Keratinocyte (primary cell): Measurements from ENCODE around the gene BCL2. TPM values are rescaled to one million over a fixed set of nuclear protein-coding genes. Genes with fewer than 3 reads are reported as not detected.
A peak's percentile ranks its signal among the peaks of the same experiment; 100 is the strongest.

Experiments used
- DNase-seq: peaks from one replicate; pipeline ENCODE4 v3.0.0-alpha.2; 2011; ENCODE audit warnings: low read depth, missing footprints, low spot score
- FAIRE-seq: peaks from 2 replicates; lab custom pipeline; 2011; peaks lifted over from hg19 to GRCh38; lab: Jason Lieb, UNC
- H2AFZ ChIP-seq: 2 replicates; pipeline ENCODE4 v1.6.0; 2012; ENCODE audit warnings: low read length, control low read depth, inconsistent platforms; ENCODE audit not compliant: control insufficient read depth
- H3K27ac ChIP-seq: 2 replicates; pipeline ENCODE4 v1.5.1; 2011; ENCODE audit warnings: low read length; ENCODE audit not compliant: control insufficient read depth, insufficient read depth
- H3K27me3 ChIP-seq: 3 replicates; pipeline ENCODE4 v1.6.0; 2011; ENCODE audit warnings: low read length; ENCODE audit not compliant: control insufficient read depth, insufficient read depth; ENCODE audit errors: extremely low read depth
- H3K36me3 ChIP-seq, 2 experiments: 2 replicates in 1 of 2; 3 replicates in 1 of 2; pipeline ENCODE4 v1.5.1; 2011; ENCODE audit warnings: low read length in 2 of 2, mild to moderate bottlenecking in 1 of 2; ENCODE audit not compliant: control insufficient read depth in 2 of 2, insufficient read depth in 2 of 2; ENCODE audit errors: extremely low read depth in 1 of 2
- H3K4me1 ChIP-seq: 3 replicates; pipeline ENCODE4 v1.5.1; 2011; ENCODE audit warnings: low read length; ENCODE audit not compliant: control insufficient read depth, insufficient read depth; ENCODE audit errors: extremely low read depth
- H3K4me2 ChIP-seq: 3 replicates; pipeline ENCODE4 v1.6.0; 2011; ENCODE audit warnings: low read depth, low read length; ENCODE audit not compliant: control insufficient read depth, insufficient read depth; ENCODE audit errors: extremely low read depth
- H3K4me3 ChIP-seq, 3 experiments: fragments of 200-600 bp in 1 of 3; sonication (generic) in 1 of 3; 2 replicates in 2 of 3; 3 replicates in 1 of 3; pipeline ENCODE4 v1.5.1; 2011 to 2016; ENCODE audit warnings: low read length in 3 of 3, mild to moderate bottlenecking in 3 of 3, control low read depth in 2 of 3, inconsistent platforms in 1 of 3, low read depth in 1 of 3, mixed read lengths in 1 of 3, mixed run types in 1 of 3, moderate library complexity in 1 of 3; ENCODE audit not compliant: control insufficient read depth in 2 of 3, insufficient read depth in 2 of 3; ENCODE audit errors: extremely low read depth in 1 of 3
- H3K79me2 ChIP-seq: 2 replicates; pipeline ENCODE4 v1.6.0; 2012; ENCODE audit warnings: low read length; ENCODE audit not compliant: control insufficient read depth, insufficient read depth
- H3K9ac ChIP-seq: 3 replicates; pipeline ENCODE4 v1.6.0; 2011; ENCODE audit warnings: low read length; ENCODE audit not compliant: control insufficient read depth, insufficient read depth; ENCODE audit errors: extremely low read depth
- H3K9me1 ChIP-seq: 3 replicates; pipeline ENCODE4 v1.6.0; 2011; ENCODE audit warnings: low read length; ENCODE audit not compliant: control insufficient read depth, insufficient read depth; ENCODE audit errors: extremely low read depth
- H3K9me3 ChIP-seq: 2 replicates; pipeline ENCODE4 v1.5.1; 2012; ENCODE audit warnings: low read depth, low read length; ENCODE audit not compliant: control insufficient read depth
- H4K20me1 ChIP-seq: 3 replicates; pipeline ENCODE4 v1.6.0; 2011; ENCODE audit warnings: low read length; ENCODE audit not compliant: control insufficient read depth, insufficient read depth; ENCODE audit errors: extremely low read depth
- EZH2 ChIP-seq: IDR thresholded peaks from one replicate; pipeline ENCODE4 v1.6.1; 2012; ENCODE audit warnings: inconsistent platforms, mild to moderate bottlenecking, low read length, moderate library complexity
- dilution Hi-C: fragments of 300-500 bp; cut with MboI; formaldehyde crosslinking; loops from one replicate; pipeline ENCODE4 v1.7.0; 2020; ENCODE audit warnings: low sequenced_read_pairs; ENCODE audit not compliant: extremely low pct_ligation_motif_present
- polyA plus RNA-seq, 5 experiments: library from polyadenylated mRNA; depleted of rRNA in 3 of 5; stranded (reverse) in 3 of 5; stranded (forward) in 1 of 5; unstranded in 1 of 5; fragments of >200 nt; gene quantifications; 1 replicate in 1 of 5; 2 replicates in 3 of 5; 3 replicates in 1 of 5; pipeline versions ENCODE4 v1.2.1 to v1.2.3, GENCODE V29; 2011 to 2012; ENCODE audit warnings: missing spikeins in 2 of 5, low read depth in 1 of 5, low replicate concordance in 1 of 5
- TF ChIP-seq, protein P1 (sequence below), 3 experiments: IDR thresholded peaks in 1 of 3; conservative IDR thresholded peaks in 1 of 3; optimal IDR thresholded peaks in 1 of 3; 2 replicates in 2 of 3; 3 replicates in 1 of 3; pipeline versions ENCODE3 to v1.5.1; 2011; ENCODE audit warnings: low read length in 3 of 3, mild to moderate bottlenecking in 3 of 3, moderate library complexity in 2 of 3, control low read depth in 1 of 3, inconsistent platforms in 1 of 3; ENCODE audit not compliant: insufficient read depth in 2 of 3; ENCODE audit errors: extremely low read depth in 1 of 3

Gene BCL2
- polyA plus RNA-seq, 1 donor (not counting 4 experiments of a cell fraction or from before 2014, with no cell fraction given) = 0.30 TPM

DNA sequence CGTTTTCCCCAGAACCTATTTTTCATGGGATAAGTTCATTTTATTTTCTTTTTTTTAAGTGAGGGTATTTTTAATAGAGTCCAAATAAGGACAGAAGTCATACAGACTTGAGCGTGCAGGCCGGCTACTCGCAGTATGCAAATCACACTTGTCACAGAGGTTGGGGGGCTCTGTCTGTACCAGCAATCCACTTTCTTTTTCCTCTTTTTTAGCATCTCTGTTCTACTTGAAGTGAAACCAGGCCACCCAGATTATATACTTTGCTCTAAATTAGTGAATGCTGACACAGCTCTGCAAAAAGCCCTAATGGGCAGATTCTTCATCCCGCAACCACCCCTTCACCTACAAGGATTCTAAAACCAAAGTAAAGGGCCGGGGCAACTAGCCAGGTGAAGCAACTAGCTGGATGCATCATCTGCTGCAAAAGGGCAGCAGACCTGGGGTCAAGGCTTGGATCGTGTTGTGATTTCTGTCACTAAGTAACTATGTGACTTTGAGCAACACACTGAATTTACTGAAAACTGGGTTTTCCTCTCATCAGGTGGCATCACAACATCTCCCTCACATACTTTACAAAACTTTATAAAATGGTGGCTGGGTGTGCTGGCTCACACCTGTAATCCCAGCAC lies 29.1 kb upstream of the BCL2 start:
- H3K27me3 ChIP-seq = no peaks in the 10 kb centered on the region
- H3K79me2 ChIP-seq = peaks cover 21% of the 10 kb centered on the region
- peaks cover 34% of the 10 kb centered on the region for H3K4me1 ChIP-seq
- no peak overlapping the region for H2AFZ ChIP-seq
- H3K4me3 ChIP-seq = no peak overlapping the region
- FAIRE-seq = no peak
- H4K20me1 ChIP-seq = no peaks in the 10 kb centered on the region
- TF ChIP-seq, protein P1, sequence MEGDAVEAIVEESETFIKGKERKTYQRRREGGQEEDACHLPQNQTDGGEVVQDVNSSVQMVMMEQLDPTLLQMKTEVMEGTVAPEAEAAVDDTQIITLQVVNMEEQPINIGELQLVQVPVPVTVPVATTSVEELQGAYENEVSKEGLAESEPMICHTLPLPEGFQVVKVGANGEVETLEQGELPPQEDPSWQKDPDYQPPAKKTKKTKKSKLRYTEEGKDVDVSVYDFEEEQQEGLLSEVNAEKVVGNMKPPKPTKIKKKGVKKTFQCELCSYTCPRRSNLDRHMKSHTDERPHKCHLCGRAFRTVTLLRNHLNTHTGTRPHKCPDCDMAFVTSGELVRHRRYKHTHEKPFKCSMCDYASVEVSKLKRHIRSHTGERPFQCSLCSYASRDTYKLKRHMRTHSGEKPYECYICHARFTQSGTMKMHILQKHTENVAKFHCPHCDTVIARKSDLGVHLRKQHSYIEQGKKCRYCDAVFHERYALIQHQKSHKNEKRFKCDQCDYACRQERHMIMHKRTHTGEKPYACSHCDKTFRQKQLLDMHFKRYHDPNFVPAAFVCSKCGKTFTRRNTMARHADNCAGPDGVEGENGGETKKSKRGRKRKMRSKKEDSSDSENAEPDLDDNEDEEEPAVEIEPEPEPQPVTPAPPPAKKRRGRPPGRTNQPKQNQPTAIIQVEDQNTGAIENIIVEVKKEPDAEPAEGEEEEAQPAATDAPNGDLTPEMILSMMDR (optimal IDR thresholded peaks at IDR 0.05 in 1 of 3, IDR thresholded peaks at IDR 0.05 in 1 of 3, conservative IDR thresholded peaks at IDR 0.05 in 1 of 3; ENCODE audit: extremely low read depth in 1 of 3, insufficient read depth in 2 of 3, low read length in 3 of 3) = no peak
- no peak for TF ChIP-seq EZH2
- H3K9ac ChIP-seq = no peak overlapping the region
- H3K27ac ChIP-seq = no peak overlapping the region
- H3K4me2 ChIP-seq = no peak overlapping the region
- H3K9me3 ChIP-seq = no peaks in the 10 kb centered on the region
- H3K36me3 ChIP-seq = peaks cover 33 to 39% of the 10 kb centered on the region in 2 experiments
- no peak for DNase-seq
- dilution Hi-C loops = no loop called here
- peaks cover 9% of the 10 kb centered on the region for H3K9me1 ChIP-seq

DNA sequence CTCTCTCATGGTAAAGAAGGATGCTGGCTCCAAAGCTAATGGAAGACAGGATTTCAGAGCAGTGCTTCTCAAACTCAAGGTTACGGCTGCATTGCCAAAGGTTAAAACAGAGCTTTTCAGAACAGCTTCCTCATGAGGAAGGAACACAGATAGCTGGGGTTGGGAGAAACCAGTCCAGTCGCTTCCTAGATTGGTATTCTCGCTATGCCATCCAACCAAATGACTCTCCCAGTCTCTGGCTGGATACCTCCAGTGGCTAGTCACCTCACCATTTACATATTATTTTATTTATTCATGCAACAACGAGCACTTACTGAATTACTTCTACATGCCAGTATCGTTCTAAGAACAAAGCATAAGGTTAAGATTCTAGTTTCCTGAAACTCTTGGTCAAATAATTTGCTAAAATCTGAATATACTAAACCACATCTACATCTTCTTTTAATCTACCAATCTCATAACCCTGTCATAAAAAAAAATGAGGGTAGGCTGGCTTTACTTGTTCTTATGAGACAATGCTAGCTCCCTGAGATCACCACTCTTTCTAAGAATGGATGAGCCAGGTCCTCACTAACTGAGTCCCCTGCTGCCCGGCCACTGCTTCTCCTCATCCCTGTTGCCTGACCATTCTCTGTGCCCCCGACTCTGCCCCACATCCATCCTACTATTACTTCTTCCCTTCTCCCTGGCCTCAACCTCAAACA lies 27.1 kb upstream of the BCL2 start:
- H3K36me3 ChIP-seq = peaks cover 31 to 37% of the 10 kb centered on the region in 2 experiments
- H3K27me3 ChIP-seq = no peaks in the 10 kb centered on the region
- peaks cover 36% of the 10 kb centered on the region for H3K4me1 ChIP-seq
- peak overlapping the region; percentile 97 for H3K4me2 ChIP-seq
- H3K9me3 ChIP-seq = no peaks in the 10 kb centered on the region
- no peak for DNase-seq
- peaks cover 9% of the 10 kb centered on the region for H3K9me1 ChIP-seq
- dilution Hi-C loops = no loop called here
- H3K79me2 ChIP-seq = peaks cover 23% of the 10 kb centered on the region
- TF ChIP-seq, protein P1 (optimal IDR thresholded peaks at IDR 0.05 in 1 of 3, IDR thresholded peaks at IDR 0.05 in 1 of 3, conservative IDR thresholded peaks at IDR 0.05 in 1 of 3; ENCODE audit: extremely low read depth in 1 of 3, insufficient read depth in 2 of 3, low read length in 3 of 3) = no peak
- TF ChIP-seq EZH2 = no peak
- peak overlapping the region; percentile 83 for H3K9ac ChIP-seq
- no peak overlapping the region for H2AFZ ChIP-seq
- peak overlapping the region; percentile 17 to 63 (median 60) for H3K4me3 ChIP-seq
- peak overlapping the region; percentile 98 for H3K27ac ChIP-seq
- H4K20me1 ChIP-seq = no peaks in the 10 kb centered on the region
- FAIRE-seq = peak; percentile 46
